Measurements from ENCODE around the gene BCKDHB.
A peak's percentile ranks its signal among the peaks of the same experiment; 100 is the strongest.
"Not testable (repeated sequence)": the region's sequence is repeated elsewhere in the genome, so short reads cannot be mapped to it uniquely, and the experiment has no call there.

BCKDHB gene

GRCh38 chr6:80104520-80104919 is 2.0 kb upstream of the BCKDHB start:
- Histone ChIP-seq H3K27ac (ENCODE audit: low read depth, low read length) (no peak overlapping the region), H3K9ac (ENCODE audit: low read depth in 1 of 2, low read length in 2 of 2) (no peak overlapping the region), H3K36me3 (ENCODE audit: control insufficient read depth in 1 of 2, insufficient read depth in 2 of 2, low read length in 2 of 2) (no peaks in the 10 kb centered on the region), H3K4me1 (ENCODE audit: control insufficient read depth in 1 of 2, insufficient read depth in 2 of 2, low read length in 2 of 2) (peaks cover 7% of the 10 kb centered on the region in 2 donors), H3K4me3 (ENCODE audit: low read depth in 1 of 2, low read length in 2 of 2) (no peak overlapping the region), H3K27me3 (ENCODE audit: control insufficient read depth in 1 of 2, insufficient read depth in 2 of 2, low read length in 2 of 2) (no peaks in the 10 kb centered on the region), H3K9me3 (ENCODE audit: control insufficient read depth in 1 of 2, low read length in 2 of 2) (no peaks in the 10 kb centered on the region)

GRCh38 chr6:80105972-80106417 is 476 bp upstream of the BCKDHB start:
- peak overlapping the region; percentile 90 to 92 for H3K4me3 ChIP-seq (ENCODE audit: low read depth in 1 of 2, low read length in 2 of 2)
- peaks cover 7% of the 10 kb centered on the region in 2 donors for H3K4me1 ChIP-seq (ENCODE audit: control insufficient read depth in 1 of 2, insufficient read depth in 2 of 2, low read length in 2 of 2)
- no peaks in the 10 kb centered on the region for H3K27me3 ChIP-seq (ENCODE audit: control insufficient read depth in 1 of 2, insufficient read depth in 2 of 2, low read length in 2 of 2)
- H3K27ac ChIP-seq (ENCODE audit: low read depth, low read length), result no peak overlapping the region
- H3K36me3 ChIP-seq (ENCODE audit: control insufficient read depth in 1 of 2, insufficient read depth in 2 of 2, low read length in 2 of 2), result no peaks in the 10 kb centered on the region
- peak overlapping the region; percentile 20 to 53 for H3K9ac ChIP-seq (ENCODE audit: low read depth in 1 of 2, low read length in 2 of 2)
- H3K9me3 ChIP-seq (ENCODE audit: control insufficient read depth in 1 of 2, low read length in 2 of 2), result no peaks in the 10 kb centered on the region

GRCh38 chr6:80122576-80122975 is 16.1 kb downstream of the BCKDHB start:
- H3K4me3 ChIP-seq (ENCODE audit: low read depth in 1 of 2, low read length in 2 of 2); H3K9ac ChIP-seq (ENCODE audit: low read depth in 1 of 2, low read length in 2 of 2); H3K9me3 ChIP-seq (ENCODE audit: control insufficient read depth in 1 of 2, low read length in 2 of 2); H3K36me3 ChIP-seq (ENCODE audit: control insufficient read depth in 1 of 2, insufficient read depth in 2 of 2, low read length in 2 of 2); H3K4me1 ChIP-seq (ENCODE audit: control insufficient read depth in 1 of 2, insufficient read depth in 2 of 2, low read length in 2 of 2); H3K27me3 ChIP-seq (ENCODE audit: control insufficient read depth in 1 of 2, insufficient read depth in 2 of 2, low read length in 2 of 2); H3K27ac ChIP-seq (ENCODE audit: low read depth, low read length): not testable (repeated sequence)

DNA sequence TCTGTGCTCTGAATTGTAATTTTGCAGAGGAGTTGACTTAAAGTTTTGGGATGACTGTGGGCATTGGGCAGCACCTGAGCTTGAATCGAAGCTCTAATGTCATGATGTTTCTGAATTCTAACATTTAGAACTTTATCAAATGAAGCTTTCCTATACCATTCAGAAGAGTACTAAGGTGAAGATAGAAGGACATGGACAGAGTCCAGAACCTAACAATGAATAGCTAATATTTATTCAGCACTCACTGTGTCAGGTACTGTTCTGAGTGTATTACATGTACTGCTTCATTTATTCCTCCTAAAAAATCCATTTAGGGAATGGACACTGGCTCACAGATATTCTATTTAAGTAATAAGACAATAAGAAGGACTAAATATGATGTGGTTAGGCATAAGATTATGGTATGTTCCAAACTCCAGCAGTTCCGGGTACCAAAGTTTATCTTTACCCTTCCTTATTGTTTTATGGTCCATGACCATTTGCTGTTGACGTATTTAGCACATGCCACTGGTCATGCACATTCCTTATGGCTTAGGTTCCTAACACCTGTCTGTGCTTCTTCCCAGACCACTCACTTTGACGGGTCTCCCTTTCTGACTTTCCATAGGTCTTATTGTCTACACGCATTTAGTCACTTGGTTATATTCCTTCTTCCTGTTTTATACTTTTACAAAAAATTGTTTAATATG is 20.3 kb downstream of the BCKDHB start:
- no peak overlapping the region for H3K27ac ChIP-seq (ENCODE audit: low read depth, low read length)
- H3K9me3 ChIP-seq (ENCODE audit: control insufficient read depth in 1 of 2, low read length in 2 of 2), result no peaks in the 10 kb centered on the region
- no peak overlapping the region for H3K9ac ChIP-seq (ENCODE audit: low read depth in 1 of 2, low read length in 2 of 2)
- peaks cover 4 to 5% of the 10 kb centered on the region in 2 donors for H3K4me1 ChIP-seq (ENCODE audit: control insufficient read depth in 1 of 2, insufficient read depth in 2 of 2, low read length in 2 of 2)
- no peak overlapping the region for H3K4me3 ChIP-seq (ENCODE audit: low read depth in 1 of 2, low read length in 2 of 2)
- H3K27me3 ChIP-seq (ENCODE audit: control insufficient read depth in 1 of 2, insufficient read depth in 2 of 2, low read length in 2 of 2), result no peaks in the 10 kb centered on the region
- H3K36me3 ChIP-seq (ENCODE audit: control insufficient read depth in 1 of 2, insufficient read depth in 2 of 2, low read length in 2 of 2), result peaks cover 0 to 4% of the 10 kb centered on the region in 2 donors

DNA sequence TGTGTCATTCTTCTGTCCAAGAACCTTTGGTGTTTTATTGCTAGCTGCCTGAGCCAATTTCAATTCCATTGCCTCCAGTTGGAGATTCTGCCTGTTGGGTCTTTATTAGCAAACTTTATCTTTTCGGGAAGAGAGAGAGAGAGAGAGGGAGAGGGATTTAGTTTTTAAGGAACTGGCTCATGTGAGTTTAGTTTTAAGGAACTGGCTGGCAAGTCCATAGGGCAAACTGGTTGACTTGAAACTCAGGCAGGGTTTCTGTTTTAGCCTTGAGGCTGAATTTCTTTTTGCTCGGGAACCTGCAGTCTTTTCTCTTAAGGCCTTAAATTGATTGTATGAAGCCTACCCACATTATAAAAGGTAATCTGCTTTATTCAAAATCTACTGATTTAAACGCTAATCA is 23.0 kb downstream of the BCKDHB start:
- H3K9ac ChIP-seq (ENCODE audit: low read depth in 1 of 2, low read length in 2 of 2), result no peak overlapping the region
- H3K27me3 ChIP-seq (ENCODE audit: control insufficient read depth in 1 of 2, insufficient read depth in 2 of 2, low read length in 2 of 2), result no peaks in the 10 kb centered on the region
- no peak overlapping the region for H3K27ac ChIP-seq (ENCODE audit: low read depth, low read length)
- peaks cover 0 to 4% of the 10 kb centered on the region in 2 donors for H3K36me3 ChIP-seq (ENCODE audit: control insufficient read depth in 1 of 2, insufficient read depth in 2 of 2, low read length in 2 of 2)
- H3K9me3 ChIP-seq (ENCODE audit: control insufficient read depth in 1 of 2, low read length in 2 of 2), result no peaks in the 10 kb centered on the region
- H3K4me1 ChIP-seq (ENCODE audit: control insufficient read depth in 1 of 2, insufficient read depth in 2 of 2, low read length in 2 of 2), result peaks cover 4 to 5% of the 10 kb centered on the region in 2 donors
- H3K4me3 ChIP-seq (ENCODE audit: low read depth in 1 of 2, low read length in 2 of 2), result no peak overlapping the region

GRCh38 chr6:80133020-80133419 is 26.5 kb downstream of the BCKDHB start:
- no peaks in the 10 kb centered on the region for H3K9me3 ChIP-seq (ENCODE audit: control insufficient read depth in 1 of 2, low read length in 2 of 2)
- no peak overlapping the region for H3K27ac ChIP-seq (ENCODE audit: low read depth, low read length)
- H3K36me3 ChIP-seq (ENCODE audit: control insufficient read depth in 1 of 2, insufficient read depth in 2 of 2, low read length in 2 of 2), result peaks cover 0 to 4% of the 10 kb centered on the region in 2 donors
- no peak overlapping the region for H3K9ac ChIP-seq (ENCODE audit: low read depth in 1 of 2, low read length in 2 of 2)
- no peak overlapping the region for H3K4me3 ChIP-seq (ENCODE audit: low read depth in 1 of 2, low read length in 2 of 2)
- H3K27me3 ChIP-seq (ENCODE audit: control insufficient read depth in 1 of 2, insufficient read depth in 2 of 2, low read length in 2 of 2), result no peaks in the 10 kb centered on the region
- no peaks in the 10 kb centered on the region for H3K4me1 ChIP-seq (ENCODE audit: control insufficient read depth in 1 of 2, insufficient read depth in 2 of 2, low read length in 2 of 2)

GRCh38 chr6:80134065-80134464 is 27.6 kb downstream of the BCKDHB start:
- H3K9ac ChIP-seq (ENCODE audit: low read depth in 1 of 2, low read length in 2 of 2), result no peak overlapping the region
- no peaks in the 10 kb centered on the region for H3K9me3 ChIP-seq (ENCODE audit: control insufficient read depth in 1 of 2, low read length in 2 of 2)

GRCh38 chr6:80142586-80142985 is 36.1 kb downstream of the BCKDHB start:
- Histone ChIP-seq H3K9me3 (ENCODE audit: control insufficient read depth in 1 of 2, low read length in 2 of 2) (no peaks in the 10 kb centered on the region), H3K4me3 (ENCODE audit: low read depth in 1 of 2, low read length in 2 of 2) (no peak overlapping the region), H3K36me3 (ENCODE audit: control insufficient read depth in 1 of 2, insufficient read depth in 2 of 2, low read length in 2 of 2) (no peaks in the 10 kb centered on the region), H3K27me3 (ENCODE audit: control insufficient read depth in 1 of 2, insufficient read depth in 2 of 2, low read length in 2 of 2) (no peaks in the 10 kb centered on the region), H3K9ac (ENCODE audit: low read depth in 1 of 2, low read length in 2 of 2) (no peak overlapping the region), H3K27ac (ENCODE audit: low read depth, low read length) (no peak overlapping the region), H3K4me1 (ENCODE audit: control insufficient read depth in 1 of 2, insufficient read depth in 2 of 2, low read length in 2 of 2) (peaks cover 13 to 20% of the 10 kb centered on the region in 2 donors)

More at GRCh38 chr6:80134065-80134464, 27.6 kb downstream of the BCKDHB start:
- Histone ChIP-seq H3K27ac (ENCODE audit: low read depth, low read length) (no peak overlapping the region), H3K36me3 (ENCODE audit: control insufficient read depth in 1 of 2, insufficient read depth in 2 of 2, low read length in 2 of 2) (peaks cover 0 to 4% of the 10 kb centered on the region in 2 donors), H3K27me3 (ENCODE audit: control insufficient read depth in 1 of 2, insufficient read depth in 2 of 2, low read length in 2 of 2) (no peaks in the 10 kb centered on the region), H3K4me3 (ENCODE audit: low read depth in 1 of 2, low read length in 2 of 2) (no peak overlapping the region), H3K4me1 (ENCODE audit: control insufficient read depth in 1 of 2, insufficient read depth in 2 of 2, low read length in 2 of 2) (no peaks in the 10 kb centered on the region)

DNA sequence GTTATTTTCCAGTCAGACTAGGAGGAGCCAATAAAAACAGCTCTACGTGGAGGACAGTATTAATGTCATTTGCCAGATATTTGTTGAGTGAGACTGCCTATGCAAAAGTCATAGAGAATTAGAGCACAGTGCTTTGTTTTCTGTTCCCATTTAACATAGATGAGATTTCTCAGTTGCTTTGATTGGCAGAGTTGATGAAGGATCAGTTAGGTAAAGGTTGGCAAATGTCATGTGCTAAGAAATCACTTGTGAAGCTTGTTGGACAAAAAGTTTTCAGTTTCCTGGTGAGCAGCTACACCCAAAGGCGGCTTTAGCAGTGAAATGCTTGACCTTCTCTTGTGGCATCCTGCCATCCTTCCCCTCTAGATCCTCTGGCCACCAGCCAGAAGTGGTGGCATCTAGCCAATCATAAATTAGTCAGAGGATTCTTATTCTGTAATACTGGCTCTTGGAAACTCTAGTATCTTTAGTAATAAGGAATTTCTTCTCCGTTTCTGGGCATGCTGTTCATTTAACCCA is 37.0 kb downstream of the BCKDHB start:
- H3K36me3 ChIP-seq (ENCODE audit: control insufficient read depth in 1 of 2, insufficient read depth in 2 of 2, low read length in 2 of 2), result no peaks in the 10 kb centered on the region
- no peaks in the 10 kb centered on the region for H3K27me3 ChIP-seq (ENCODE audit: control insufficient read depth in 1 of 2, insufficient read depth in 2 of 2, low read length in 2 of 2)
- H3K4me3 ChIP-seq (ENCODE audit: low read depth in 1 of 2, low read length in 2 of 2), result peak overlapping the region in 1 of 2 donors; percentile 4
- H3K9ac ChIP-seq (ENCODE audit: low read depth in 1 of 2, low read length in 2 of 2), result no peak overlapping the region
- peaks cover 13 to 20% of the 10 kb centered on the region in 2 donors for H3K4me1 ChIP-seq (ENCODE audit: control insufficient read depth in 1 of 2, insufficient read depth in 2 of 2, low read length in 2 of 2)
- H3K9me3 ChIP-seq (ENCODE audit: control insufficient read depth in 1 of 2, low read length in 2 of 2), result no peaks in the 10 kb centered on the region
- no peak overlapping the region for H3K27ac ChIP-seq (ENCODE audit: low read depth, low read length)

DNA sequence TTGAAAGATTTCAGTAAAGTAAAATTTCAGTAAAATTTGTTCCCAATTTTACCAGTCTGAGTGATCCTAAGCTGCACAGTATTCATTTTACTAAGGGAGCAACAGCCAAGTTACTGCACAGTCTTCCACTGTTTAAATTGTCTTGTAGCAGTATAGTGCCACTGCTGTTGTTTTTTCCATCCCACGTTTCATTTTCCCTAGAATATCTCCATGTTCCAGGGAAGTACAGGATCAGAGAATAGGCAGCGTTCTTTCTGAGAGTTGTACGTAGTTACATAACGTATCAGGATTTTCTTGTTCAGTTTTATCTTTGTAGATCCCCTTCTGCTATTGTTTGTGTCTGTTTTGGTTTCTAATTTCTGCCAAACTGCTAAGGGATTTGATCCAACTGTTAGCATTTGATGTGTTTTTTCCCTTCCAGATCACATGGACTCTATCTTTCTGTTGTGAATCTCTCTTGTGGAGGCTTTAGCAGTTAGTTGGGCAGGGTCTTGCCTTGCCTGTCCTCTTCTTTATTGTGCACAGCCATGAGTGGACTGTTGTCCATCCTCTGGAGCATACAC is 38.4 kb downstream of the BCKDHB start:
- no peak overlapping the region for H3K27ac ChIP-seq (ENCODE audit: low read depth, low read length)
- H3K9me3 ChIP-seq (ENCODE audit: control insufficient read depth in 1 of 2, low read length in 2 of 2), result no peaks in the 10 kb centered on the region
- H3K36me3 ChIP-seq (ENCODE audit: control insufficient read depth in 1 of 2, insufficient read depth in 2 of 2, low read length in 2 of 2), result no peaks in the 10 kb centered on the region
- no peaks in the 10 kb centered on the region for H3K27me3 ChIP-seq (ENCODE audit: control insufficient read depth in 1 of 2, insufficient read depth in 2 of 2, low read length in 2 of 2)
- no peak overlapping the region for H3K4me3 ChIP-seq (ENCODE audit: low read depth in 1 of 2, low read length in 2 of 2)
- peaks cover 13 to 20% of the 10 kb centered on the region in 2 donors for H3K4me1 ChIP-seq (ENCODE audit: control insufficient read depth in 1 of 2, insufficient read depth in 2 of 2, low read length in 2 of 2)
- no peak overlapping the region for H3K9ac ChIP-seq (ENCODE audit: low read depth in 1 of 2, low read length in 2 of 2)
